Measurements from ENCODE around the gene LSM12. TPM values are rescaled to one million over a fixed set of nuclear protein-coding genes. Genes with fewer than 3 reads are reported as not detected.

LSM12 gene
- total and polyA plus RNA-seq, 2 of the 8 experiments (the other 6 are each of a cell fraction or from before 2014, with no cell fraction given) = 69.8 to 142 TPM

GRCh38 chr17:44014437-44015172, 51.9 kb downstream of the LSM12 start, which contains the start of gene TMEM101 (continued):
- TF ChIP-seq, protein P1, sequence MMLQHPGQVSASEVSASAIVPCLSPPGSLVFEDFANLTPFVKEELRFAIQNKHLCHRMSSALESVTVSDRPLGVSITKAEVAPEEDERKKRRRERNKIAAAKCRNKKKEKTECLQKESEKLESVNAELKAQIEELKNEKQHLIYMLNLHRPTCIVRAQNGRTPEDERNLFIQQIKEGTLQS (IDR thresholded peaks at IDR 0.05; ENCODE audit: insufficient read depth, low read depth, low read length) = no peak
- no peak for TF ChIP-seq NANOG (IDR thresholded peaks at IDR 0.05; ENCODE audit: insufficient read depth, low read depth, low read length, poor library complexity, severe bottlenecking)
- no peak for TF ChIP-seq TCF12 (IDR thresholded peaks at IDR 0.05; ENCODE audit: low read depth, low read length)
- TF ChIP-seq MAFK (IDR thresholded peaks at IDR 0.05; ENCODE audit: low read depth, low read length) = peak; percentile 25; the same call in 1 of the 2 replicates
- TF ChIP-seq ASH2L (IDR thresholded peaks at IDR 0.05; ENCODE audit: low read length) = peak; percentile 75
- peak; percentile 100 for TF ChIP-seq YY1 (IDR thresholded peaks at IDR 0.05; ENCODE audit: low read depth, low read length)
- no peak for TF ChIP-seq TEAD4 (IDR thresholded peaks at IDR 0.05; ENCODE audit: low read depth, low read length)
- no peak for TF ChIP-seq KDM1A (IDR thresholded peaks at IDR 0.05; ENCODE audit: borderline replicate concordance, low read length)
- no peak for TF ChIP-seq CBX5 (IDR thresholded peaks at IDR 0.05; ENCODE audit: low read depth, low read length)
- TF ChIP-seq CHD2 (IDR thresholded peaks at IDR 0.05; ENCODE audit: low read length) = peak; percentile 71; the same call in 1 of the 2 replicates
- peak; percentile 92 for TF ChIP-seq TBP (IDR thresholded peaks at IDR 0.05; ENCODE audit: low read depth, low read length)
- peak; percentile 47; the same call in 1 of the 2 replicates for TF ChIP-seq BRCA1 (IDR thresholded peaks at IDR 0.05; ENCODE audit: low read depth, low read length)
- peak; percentile 94 for TF ChIP-seq SIX5 (IDR thresholded peaks at IDR 0.05; ENCODE audit: low read depth, low read length)
- TF ChIP-seq ZNF274 (IDR thresholded peaks at IDR 0.05; ENCODE audit: borderline replicate concordance, extremely low read depth, low read length) = no peak
- peak; percentile 99 for TF ChIP-seq GABPA (IDR thresholded peaks at IDR 0.05; ENCODE audit: borderline replicate concordance, insufficient read depth, low read length)
- TF ChIP-seq SP2 (IDR thresholded peaks at IDR 0.05; ENCODE audit: low read length) = no peak
- TF ChIP-seq RAD21 (IDR thresholded peaks at IDR 0.05 in 1 of 2, conservative IDR thresholded peaks at IDR 0.05 in 1 of 2; ENCODE audit: low read depth in 2 of 2, low read length in 2 of 2) = peak in 1 of 2 experiments; percentile 20; a peak in 1 of 4 replicates
- no peak for TF ChIP-seq CHD1 (IDR thresholded peaks at IDR 0.05; ENCODE audit: low read depth, low read length)
- no peak for TF ChIP-seq RBBP5 (IDR thresholded peaks at IDR 0.05; ENCODE audit: borderline replicate concordance, low read depth, low read length)
- TF ChIP-seq KDM4A (IDR thresholded peaks at IDR 0.05; ENCODE audit: low read depth, low read length, severe bottlenecking) = peak; percentile 41
- peak; percentile 83 for TF ChIP-seq MAX (IDR thresholded peaks at IDR 0.05)
- TF ChIP-seq POU5F1 (IDR thresholded peaks at IDR 0.05; ENCODE audit: low read depth, low read length) = 0 out of 2 replicates have a peak, but pooled peaks have one; percentile 9
- peak; percentile 94 for TF ChIP-seq TAF1 (IDR thresholded peaks at IDR 0.05; ENCODE audit: low read depth, low read length)
- peak; percentile 89 for TF ChIP-seq SP4 (IDR thresholded peaks at IDR 0.05; ENCODE audit: low read length)
- TF ChIP-seq FOSL1 (IDR thresholded peaks at IDR 0.05; ENCODE audit: insufficient read depth, low read depth, low read length) = no peak

Data from H1 (cell line).